ENCODE data around the gene GTF3C1.
"Not testable (repeated sequence)": the region's sequence is repeated elsewhere in the genome, so short reads cannot be mapped to it uniquely, and the experiment has no call there.

GTF3C1 gene

GRCh38 chr16:27463741-27464591, 85.7 kb downstream of the GTF3C1 start:
- FAIRE-seq, result no peak
- no peak for DNase-seq (ENCODE audit: insufficient read length, low spot score)
- no peak for TF ChIP-seq POU2F2 (IDR thresholded peaks at IDR 0.05; ENCODE audit: low read depth, low read length)
- no peak for TF ChIP-seq POLR2A (IDR thresholded peaks at IDR 0.05; ENCODE audit: low read depth, low read length)
- TF ChIP-seq TAF1 (IDR thresholded peaks at IDR 0.05; ENCODE audit: low read depth, low read length), result no peak
- no peak for TF ChIP-seq PAX5 (IDR thresholded peaks at IDR 0.05; ENCODE audit: insufficient read depth, low read length, severe bottlenecking)
- no peak for TF ChIP-seq SPI1 (IDR thresholded peaks at IDR 0.05; ENCODE audit: low read depth, low read length)
- no peak for TF ChIP-seq POLR2AphosphoS5 (IDR thresholded peaks at IDR 0.05; ENCODE audit: low read depth, low read length)

GRCh38 chr16:27462846-27463682, 86.6 kb downstream of the GTF3C1 start:
- no peak for DNase-seq (ENCODE audit: insufficient read length, low spot score)
- TF ChIP-seq POLR2A (IDR thresholded peaks at IDR 0.05; ENCODE audit: low read depth, low read length) (no peak), SPI1 (IDR thresholded peaks at IDR 0.05; ENCODE audit: low read depth, low read length) (no peak), POLR2AphosphoS5 (IDR thresholded peaks at IDR 0.05; ENCODE audit: low read depth, low read length) (no peak), POU2F2 (IDR thresholded peaks at IDR 0.05; ENCODE audit: low read depth, low read length) (no peak), TAF1 (IDR thresholded peaks at IDR 0.05; ENCODE audit: low read depth, low read length) (no peak), PAX5 (IDR thresholded peaks at IDR 0.05; ENCODE audit: insufficient read depth, low read length, severe bottlenecking) (no peak)
- no peak for FAIRE-seq

GRCh38 chr16:27462200-27462845, 87.4 kb downstream of the GTF3C1 start:
- FAIRE-seq, result no peak

GRCh38 chr16:27461483-27462171, 88.1 kb downstream of the GTF3C1 start:
- FAIRE-seq, result no peak
- DNase-seq (ENCODE audit: insufficient read length, low spot score), result no peak
- TF ChIP-seq SPI1 (IDR thresholded peaks at IDR 0.05; ENCODE audit: low read depth, low read length) (no peak), PAX5 (IDR thresholded peaks at IDR 0.05; ENCODE audit: insufficient read depth, low read length, severe bottlenecking) (no peak), TAF1 (IDR thresholded peaks at IDR 0.05; ENCODE audit: low read depth, low read length) (no peak), POU2F2 (IDR thresholded peaks at IDR 0.05; ENCODE audit: low read depth, low read length) (no peak), POLR2A (IDR thresholded peaks at IDR 0.05; ENCODE audit: low read depth, low read length) (no peak), POLR2AphosphoS5 (IDR thresholded peaks at IDR 0.05; ENCODE audit: low read depth, low read length) (no peak)

More at GRCh38 chr16:27462200-27462845, 87.4 kb downstream of the GTF3C1 start:
- no peak for DNase-seq (ENCODE audit: insufficient read length, low spot score)
- no peak for TF ChIP-seq POU2F2 (IDR thresholded peaks at IDR 0.05; ENCODE audit: low read depth, low read length)
- TF ChIP-seq TAF1 (IDR thresholded peaks at IDR 0.05; ENCODE audit: low read depth, low read length), result no peak

GRCh38 chr16:27460663-27461482, 88.8 kb downstream of the GTF3C1 start:
- DNase-seq (ENCODE audit: insufficient read length, low spot score) (no peak), FAIRE-seq (no peak)
- TF ChIP-seq POU2F2 (IDR thresholded peaks at IDR 0.05; ENCODE audit: low read depth, low read length) (no peak), POLR2A (IDR thresholded peaks at IDR 0.05; ENCODE audit: low read depth, low read length) (no peak), POLR2AphosphoS5 (IDR thresholded peaks at IDR 0.05; ENCODE audit: low read depth, low read length) (no peak), PAX5 (IDR thresholded peaks at IDR 0.05; ENCODE audit: insufficient read depth, low read length, severe bottlenecking) (no peak)

GRCh38 chr16:27460213-27460612, 89.5 kb downstream of the GTF3C1 start:
- FAIRE-seq (no peak), DNase-seq (ENCODE audit: insufficient read length, low spot score) (no peak)
- TF ChIP-seq TAF1 (IDR thresholded peaks at IDR 0.05; ENCODE audit: low read depth, low read length) (no peak), SPI1 (IDR thresholded peaks at IDR 0.05; ENCODE audit: low read depth, low read length) (no peak), PAX5 (IDR thresholded peaks at IDR 0.05; ENCODE audit: insufficient read depth, low read length, severe bottlenecking) (no peak), POU2F2 (IDR thresholded peaks at IDR 0.05; ENCODE audit: low read depth, low read length) (no peak), POLR2A (IDR thresholded peaks at IDR 0.05; ENCODE audit: low read depth, low read length) (no peak), POLR2AphosphoS5 (IDR thresholded peaks at IDR 0.05; ENCODE audit: low read depth, low read length) (no peak)

GRCh38 chr16:27458987-27459688, 90.6 kb downstream of the GTF3C1 start:
- DNase-seq (ENCODE audit: insufficient read length, low spot score), result no peak
- no peak for FAIRE-seq
- TF ChIP-seq POLR2A (IDR thresholded peaks at IDR 0.05; ENCODE audit: low read depth, low read length) (0 out of 2 replicates have a peak, but pooled peaks have one; percentile 21), SPI1 (IDR thresholded peaks at IDR 0.05; ENCODE audit: low read depth, low read length) (no peak), POLR2AphosphoS5 (IDR thresholded peaks at IDR 0.05; ENCODE audit: low read depth, low read length) (peak; percentile 50; the same call in 1 of the 2 replicates)

GRCh38 chr16:27458258-27458657, 91.5 kb downstream of the GTF3C1 start:
- no peak for DNase-seq (ENCODE audit: insufficient read length, low spot score)
- no peak for FAIRE-seq
- TF ChIP-seq POLR2A (IDR thresholded peaks at IDR 0.05; ENCODE audit: low read depth, low read length), result no peak
- no peak for TF ChIP-seq POU2F2 (IDR thresholded peaks at IDR 0.05; ENCODE audit: low read depth, low read length)
- TF ChIP-seq POLR2AphosphoS5 (IDR thresholded peaks at IDR 0.05; ENCODE audit: low read depth, low read length), result no peak
- no peak for TF ChIP-seq TAF1 (IDR thresholded peaks at IDR 0.05; ENCODE audit: low read depth, low read length)
- TF ChIP-seq PAX5 (IDR thresholded peaks at IDR 0.05; ENCODE audit: insufficient read depth, low read length, severe bottlenecking), result no peak
- no peak for TF ChIP-seq SPI1 (IDR thresholded peaks at IDR 0.05; ENCODE audit: low read depth, low read length)

GRCh38 chr16:27457605-27457900, 92.2 kb downstream of the GTF3C1 start:
- not testable (repeated sequence) for FAIRE-seq

More at GRCh38 chr16:27457605-27457900, 92.2 kb downstream of the GTF3C1 start:
- DNase-seq (ENCODE audit: insufficient read length, low spot score), result not testable (repeated sequence)
